Small intestine (tissue), 7 donors: ENCODE data around the gene HELT. TPM values are rescaled to one million over a fixed set of nuclear protein-coding genes. Genes with fewer than 3 reads are reported as not detected.
"Not testable (repeated sequence)": the region's sequence is repeated elsewhere in the genome, so short reads cannot be mapped to it uniquely, and the experiment has no call there.

ENCODE experiments used
- DNase-seq, 2 donors: peaks; one replicate each; pipeline versions ENCODE4 v3.0.0 to v3.0.0-alpha.2; 2013
- FAIRE-seq: peaks from 2 replicates; lab custom pipeline; 2012; peaks lifted over from hg19 to GRCh38; lab: Jason Lieb, UNC
- H3K27ac ChIP-seq, 3 donors: one replicate each; pipeline ENCODE4 v1.5.1; 2013; ENCODE audit warnings: low read length in 2 of 3, mild to moderate bottlenecking in 2 of 3, control low read depth in 1 of 3, inconsistent platforms in 1 of 3, low read depth in 1 of 3, moderate library complexity in 1 of 3
- H3K27me3 ChIP-seq, 3 donors: one replicate each; pipeline ENCODE4 v1.6.1; 2013; ENCODE audit warnings: low read length in 3 of 3, inconsistent platforms in 1 of 3; ENCODE audit not compliant: control insufficient read depth in 3 of 3, insufficient read depth in 3 of 3
- H3K36me3 ChIP-seq, 3 donors: one replicate each; pipeline ENCODE4 v1.6.1; 2013; ENCODE audit warnings: low read length in 3 of 3, inconsistent platforms in 1 of 3, low read depth in 1 of 3, mild to moderate bottlenecking in 1 of 3, moderate library complexity in 1 of 3; ENCODE audit not compliant: control insufficient read depth in 3 of 3, insufficient read depth in 2 of 3
- H3K4me1 ChIP-seq, 3 donors: one replicate each; pipeline ENCODE4 v1.6.1; 2013; ENCODE audit warnings: low read length in 2 of 3, inconsistent platforms in 1 of 3, low read depth in 1 of 3, mild to moderate bottlenecking in 1 of 3, moderate library complexity in 1 of 3; ENCODE audit not compliant: control insufficient read depth in 3 of 3, insufficient read depth in 2 of 3
- H3K4me3 ChIP-seq, 3 donors: one replicate each; pipeline ENCODE4 v1.5.1; 2013; ENCODE audit warnings: low read length in 3 of 3, control low read depth in 1 of 3, inconsistent platforms in 1 of 3, low read depth in 1 of 3, mild to moderate bottlenecking in 1 of 3, moderate library complexity in 1 of 3
- H3K9me3 ChIP-seq, 2 donors: one replicate each; pipeline ENCODE4 v1.6.1; 2013; ENCODE audit warnings: low read depth in 1 of 2, low read length in 1 of 2; ENCODE audit not compliant: control insufficient read depth in 2 of 2, insufficient read depth in 1 of 2
- WGBS, 3 donors: extraction: QIAGEN DNeasy Blood & Tissue Kit; methylation state at CpG; one replicate each; pipeline ENCODE4 v1.1.7; 2013; 5-methylcytosine and 5-hydroxymethylcytosine counted together
- polyA plus RNA-seq, 4 donors: library from polyadenylated mRNA; stranded (reverse) in 3 of 4; unstranded in 1 of 4; fragments of 200-250 nt in 3 of 4; fragments of 120-200 nt in 1 of 4; gene quantifications; one replicate each; pipeline versions ENCODE4 v1.2.1 to v1.2.3, GENCODE V29; 2013
- donor health status: healthy with polysubstance abuse.
- donor health status: control.
- donor health status: control.
- donor health status: Bipolar disorder and iron deficiency.
- donor health status: healthy.

HELT gene
- polyA plus RNA-seq, 4 donors, result not detected

DNA sequence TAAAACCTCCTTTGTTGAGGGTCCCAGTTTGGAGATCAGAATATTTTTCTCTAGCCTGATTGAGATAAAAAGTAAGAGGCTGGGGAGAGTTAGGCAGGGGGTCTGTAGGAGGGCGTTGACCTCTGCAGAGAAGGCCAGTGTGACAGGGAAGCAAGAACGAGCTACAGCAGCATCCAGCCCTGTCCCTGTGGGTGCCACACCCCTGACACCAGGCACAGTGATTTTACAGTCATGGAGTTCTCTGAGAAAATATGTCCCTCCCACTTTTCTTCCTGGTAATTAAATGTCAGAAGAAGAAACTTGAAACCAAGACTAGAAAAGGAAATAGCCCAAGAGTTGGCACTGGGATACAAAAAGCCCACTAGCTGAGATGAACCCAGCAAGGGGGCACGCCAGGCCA lies 25.0 kb upstream of the HELT start:
- Histone ChIP-seq H3K9me3 (no peaks in the 10 kb centered on the region), H3K4me3 (no peak overlapping the region), H3K27ac (no peak overlapping the region), H3K36me3 (no peaks in the 10 kb centered on the region), H3K27me3 (peaks cover 0 to 3% (median 2%) of the 10 kb centered on the region in 3 donors), H3K4me1 (no peaks in the 10 kb centered on the region)
- FAIRE-seq (no peak), DNase-seq (no peak)
- 44 to 52% (median 46%) methylated on average over 3 of the region's 3 CpGs for WGBS, 3 donors

DNA sequence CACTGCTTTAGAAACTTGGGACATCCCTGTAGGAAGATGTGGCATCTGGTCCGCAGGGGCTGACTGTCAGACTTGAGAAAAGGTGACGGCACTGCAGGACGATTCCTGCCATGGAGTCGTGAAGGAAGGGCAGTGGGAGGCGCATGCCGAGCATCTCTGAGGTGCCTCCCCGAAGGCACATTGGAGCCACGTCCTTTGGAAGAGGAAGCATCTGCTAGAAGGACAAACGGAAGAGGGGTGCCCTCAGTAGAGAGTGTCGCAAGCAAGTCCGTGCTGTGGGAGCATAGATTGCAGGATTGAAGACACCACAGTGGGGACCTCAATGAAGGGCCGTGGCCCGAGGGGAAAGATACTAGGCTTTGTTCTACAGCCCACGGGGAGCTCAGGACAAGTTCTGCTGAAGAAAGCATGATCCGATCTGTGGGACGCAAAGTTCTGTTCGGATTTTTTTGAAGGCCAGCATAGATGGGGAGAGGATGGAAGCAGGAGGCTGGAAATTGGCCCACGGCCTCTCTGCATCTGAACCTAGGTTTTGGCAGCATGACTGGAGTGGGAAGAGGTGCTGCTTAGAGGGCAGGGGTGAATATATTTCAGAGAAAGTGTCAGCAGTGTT lies 24.2 kb upstream of the HELT start:
- Histone ChIP-seq H3K9me3 (no peaks in the 10 kb centered on the region), H3K36me3 (no peaks in the 10 kb centered on the region), H3K4me3 (no peak overlapping the region), H3K27ac (no peak overlapping the region), H3K27me3 (peaks cover 0 to 3% (median 2%) of the 10 kb centered on the region in 3 donors), H3K4me1 (no peaks in the 10 kb centered on the region)
- no peak for DNase-seq
- WGBS, 3 donors, result 73 to 81% (median 78%) methylated on average over 18 of the region's 18 CpGs
- FAIRE-seq, result no peak

DNA sequence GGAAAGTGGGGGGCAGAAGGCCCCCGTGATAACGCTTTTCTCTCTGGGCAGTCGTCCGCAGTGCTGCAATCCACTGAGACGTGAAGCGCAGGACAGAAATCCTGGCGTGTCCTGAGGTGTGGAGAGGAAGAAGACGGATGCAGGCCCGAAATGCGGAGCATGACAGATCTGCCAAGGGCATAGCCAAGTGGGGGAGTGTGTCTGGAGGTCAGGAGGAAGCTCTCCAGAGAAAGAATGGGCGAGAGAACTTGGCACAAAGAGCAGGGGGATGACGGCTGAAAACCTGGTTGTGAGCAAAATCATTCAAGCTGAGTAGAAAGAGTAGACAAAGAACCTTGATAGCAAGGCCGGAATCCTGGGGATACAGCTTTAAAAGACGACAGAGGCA lies 23.7 kb upstream of the HELT start:
- no peaks in the 10 kb centered on the region for H3K9me3 ChIP-seq
- H3K27ac ChIP-seq, result no peak overlapping the region
- no peak overlapping the region for H3K4me3 ChIP-seq
- H3K4me1 ChIP-seq, result no peaks in the 10 kb centered on the region
- 80 to 81% (median 80%) methylated on average over 14 of the region's 14 CpGs for WGBS, 3 donors
- H3K36me3 ChIP-seq, result no peaks in the 10 kb centered on the region
- FAIRE-seq, result no peak
- peaks cover 0 to 3% (median 2%) of the 10 kb centered on the region in 3 donors for H3K27me3 ChIP-seq
- DNase-seq, result no peak

DNA sequence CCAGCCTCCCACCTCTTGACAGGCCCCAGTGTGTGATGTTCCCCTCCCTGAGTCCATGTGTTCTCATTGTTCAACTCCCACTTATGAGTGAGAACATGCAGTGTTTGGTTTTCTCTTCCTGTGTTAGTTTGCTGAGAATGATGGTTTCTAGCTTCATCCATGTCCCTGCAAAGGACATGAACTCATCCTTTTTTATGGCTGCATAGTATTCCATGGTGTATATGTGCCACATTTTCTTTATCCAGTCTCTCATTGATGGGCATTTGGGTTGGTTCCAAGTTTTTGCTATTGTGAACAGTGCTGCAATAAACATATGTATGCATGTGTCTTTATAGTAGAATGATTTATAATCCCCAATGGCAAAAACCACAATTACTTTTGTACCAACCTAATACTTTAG lies 20.6 kb upstream of the HELT start:
- not testable (repeated sequence) for H3K4me3 ChIP-seq, H3K9me3 ChIP-seq, H3K27me3 ChIP-seq, H3K27ac ChIP-seq, H3K4me1 ChIP-seq, DNase-seq, FAIRE-seq, H3K36me3 ChIP-seq

DNA sequence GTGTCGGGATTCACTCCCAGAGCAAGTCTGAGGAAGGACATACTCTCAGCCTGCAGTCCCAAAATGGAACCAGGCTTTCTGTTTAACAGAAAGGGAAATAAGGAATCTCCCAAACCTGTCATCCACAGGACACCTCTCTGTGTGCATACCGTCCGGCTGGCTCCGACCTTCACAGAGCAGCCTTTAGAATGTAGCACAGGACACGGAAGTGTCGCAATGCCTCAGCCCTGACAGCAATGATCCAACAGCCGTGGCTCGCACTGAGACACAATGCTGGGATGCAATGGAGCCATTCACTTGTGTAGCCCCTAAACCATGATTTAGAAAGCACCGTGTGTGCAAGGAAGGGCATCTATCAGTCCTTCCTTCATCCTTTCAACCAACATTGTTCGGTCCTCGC lies 15.5 kb upstream of the HELT start:
- no peak overlapping the region for H3K4me3 ChIP-seq
- no peaks in the 10 kb centered on the region for H3K36me3 ChIP-seq
- 90 to 91% (median 90%) methylated on average over 11 of the region's 11 CpGs for WGBS, 3 donors

DNA sequence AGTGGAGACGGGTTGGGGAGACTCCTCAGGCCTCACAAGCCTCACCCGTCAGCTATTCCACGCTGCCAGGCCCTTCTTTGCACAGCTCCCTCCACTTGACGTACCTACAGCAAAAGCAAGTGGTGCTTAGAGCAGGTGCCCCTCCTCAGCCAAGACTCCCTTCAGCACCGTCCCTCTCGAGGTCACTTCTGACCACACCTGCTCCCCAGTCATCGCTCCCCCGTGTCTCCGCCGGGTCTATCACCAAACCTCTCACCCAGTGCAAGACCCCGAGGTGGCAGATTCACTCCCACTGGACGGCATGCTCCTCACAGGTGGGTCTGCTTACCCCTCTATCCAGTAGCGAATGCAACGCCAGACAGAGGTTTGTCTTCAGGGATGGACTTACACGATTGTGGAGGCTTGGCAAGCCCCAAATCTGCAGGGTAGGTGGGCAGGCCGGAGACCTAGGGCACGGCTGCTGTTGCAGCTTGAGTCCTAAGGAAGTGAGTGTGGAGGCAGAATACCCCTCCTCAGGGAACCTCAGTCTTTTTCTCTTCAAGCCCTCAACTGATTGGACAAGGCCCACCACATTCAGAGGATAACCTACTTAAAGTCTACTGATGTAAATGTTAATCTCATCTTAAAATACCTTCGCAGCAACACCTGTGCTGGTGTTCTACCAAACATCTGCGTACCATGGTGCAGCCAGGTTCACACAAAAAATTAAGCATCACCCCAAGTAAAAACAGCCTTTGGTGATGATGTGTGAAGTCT lies 14.5 kb upstream of the HELT start:
- peaks cover 0 to 6% (median 0%) of the 10 kb centered on the region in 3 donors for H3K4me1 ChIP-seq
- H3K9me3 ChIP-seq, result no peaks in the 10 kb centered on the region
- no peak overlapping the region for H3K4me3 ChIP-seq
- 90 to 92% (median 92%) methylated on average over 19 of the region's 19 CpGs for WGBS, 3 donors
- H3K27ac ChIP-seq, result no peak overlapping the region
- no peaks in the 10 kb centered on the region for H3K36me3 ChIP-seq
- DNase-seq, result no peak
- peaks cover 0 to 25% (median 5%) of the 10 kb centered on the region in 3 donors for H3K27me3 ChIP-seq
- no peak for FAIRE-seq

More for the DNA sequence above, 15.5 kb upstream of the HELT start:
- H3K27me3 ChIP-seq, result peaks cover 0 to 22% (median 5%) of the 10 kb centered on the region in 3 donors
- DNase-seq (no peak), FAIRE-seq (no peak)
- H3K4me1 ChIP-seq, result peaks cover 0 to 6% (median 0%) of the 10 kb centered on the region in 3 donors
- H3K27ac ChIP-seq, result no peak overlapping the region
- no peaks in the 10 kb centered on the region for H3K9me3 ChIP-seq

DNA sequence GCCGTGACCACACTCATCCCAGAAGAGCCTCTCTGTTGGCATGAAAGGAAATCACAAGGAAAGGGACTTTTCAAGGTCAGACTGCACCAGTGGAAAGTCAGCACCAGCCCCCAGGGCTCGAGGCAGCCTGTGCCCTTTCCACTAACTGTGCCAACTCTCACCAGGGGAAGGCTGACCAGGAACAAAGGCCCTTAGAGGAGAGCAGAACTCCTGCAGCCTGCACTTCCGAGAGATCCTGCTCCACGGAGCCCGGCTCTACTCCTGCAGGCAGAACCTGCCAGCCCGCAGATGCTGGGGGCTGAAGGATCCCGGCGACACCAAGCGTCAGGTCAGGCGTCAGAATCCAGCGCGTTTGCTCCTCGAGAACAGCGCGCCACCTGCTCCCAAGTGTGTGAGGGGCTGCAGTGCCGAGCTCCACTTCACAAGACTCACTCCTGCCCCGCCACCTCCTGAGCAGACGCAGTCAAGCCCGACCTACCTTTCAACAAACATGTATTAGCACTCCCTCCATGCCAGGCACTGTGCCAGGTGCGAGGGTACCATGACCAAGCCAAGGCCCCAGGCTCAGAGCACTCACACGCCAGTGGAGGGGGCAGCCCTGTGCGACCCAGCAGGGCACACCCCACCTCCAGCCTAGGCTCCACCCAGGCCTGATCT lies 13.6 kb upstream of the HELT start:
- Histone ChIP-seq H3K4me3 (peak overlapping the region in 1 of 3 donors; percentile 15), H3K9me3 (no peaks in the 10 kb centered on the region), H3K4me1 (peaks cover 0 to 6% (median 0%) of the 10 kb centered on the region in 3 donors), H3K36me3 (no peaks in the 10 kb centered on the region), H3K27ac (no peak overlapping the region), H3K27me3 (peaks cover 0 to 29% (median 6%) of the 10 kb centered on the region in 3 donors)
- no peak for DNase-seq
- WGBS, 3 donors, result 10 to 22% (median 18%) methylated on average over 22 of the region's 22 CpGs
- no peak for FAIRE-seq

DNA sequence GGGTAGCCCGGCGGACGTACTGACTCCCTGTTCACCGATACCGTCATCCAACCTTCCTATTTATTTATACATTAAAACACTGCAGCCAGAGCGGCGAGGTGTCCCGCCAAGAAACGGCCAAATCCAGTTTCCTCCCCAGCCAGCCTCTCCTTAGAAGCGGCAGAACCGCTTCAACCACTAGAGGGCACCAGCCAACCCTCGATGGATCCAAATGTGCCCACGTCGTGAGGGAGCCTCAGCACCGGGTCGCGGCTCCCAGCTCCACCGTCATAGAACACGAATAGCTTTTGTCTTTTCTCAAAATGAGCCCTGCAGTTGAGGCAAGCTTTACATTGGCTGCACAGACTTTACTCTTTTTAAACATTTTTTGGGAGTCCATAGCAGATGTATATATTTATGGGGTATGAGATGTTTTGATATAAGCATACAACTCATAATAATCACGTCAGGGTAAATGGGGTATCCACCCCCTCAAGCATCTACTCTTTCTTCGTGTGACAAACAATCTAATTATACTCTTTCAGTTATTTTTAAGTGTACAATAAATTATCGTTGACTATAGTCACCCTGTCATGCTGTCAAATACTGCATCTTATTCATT lies 13.0 kb upstream of the HELT start:
- no peak for FAIRE-seq
- no peak overlapping the region for H3K27ac ChIP-seq
- peaks cover 0 to 31% (median 10%) of the 10 kb centered on the region in 3 donors for H3K27me3 ChIP-seq
- no peaks in the 10 kb centered on the region for H3K36me3 ChIP-seq
- peak overlapping the region in 1 of 3 donors; percentile 15 for H3K4me3 ChIP-seq
- WGBS, 3 donors, result 3 to 6% (median 5%) methylated on average over 22 of the region's 22 CpGs
- peak; percentile 75 to 83 for DNase-seq
- peaks cover 0 to 6% (median 0%) of the 10 kb centered on the region in 3 donors for H3K4me1 ChIP-seq
- H3K9me3 ChIP-seq, result no peaks in the 10 kb centered on the region
